COLO829 (cell line): ENCODE measurements around the gene SPATA25.

ENCODE experiments used
- DNase-seq: peaks from one replicate; pipeline ENCODE4 v3.0.0; 2012; ENCODE audit warnings: low spot score

SPATA25 gene

DNA sequence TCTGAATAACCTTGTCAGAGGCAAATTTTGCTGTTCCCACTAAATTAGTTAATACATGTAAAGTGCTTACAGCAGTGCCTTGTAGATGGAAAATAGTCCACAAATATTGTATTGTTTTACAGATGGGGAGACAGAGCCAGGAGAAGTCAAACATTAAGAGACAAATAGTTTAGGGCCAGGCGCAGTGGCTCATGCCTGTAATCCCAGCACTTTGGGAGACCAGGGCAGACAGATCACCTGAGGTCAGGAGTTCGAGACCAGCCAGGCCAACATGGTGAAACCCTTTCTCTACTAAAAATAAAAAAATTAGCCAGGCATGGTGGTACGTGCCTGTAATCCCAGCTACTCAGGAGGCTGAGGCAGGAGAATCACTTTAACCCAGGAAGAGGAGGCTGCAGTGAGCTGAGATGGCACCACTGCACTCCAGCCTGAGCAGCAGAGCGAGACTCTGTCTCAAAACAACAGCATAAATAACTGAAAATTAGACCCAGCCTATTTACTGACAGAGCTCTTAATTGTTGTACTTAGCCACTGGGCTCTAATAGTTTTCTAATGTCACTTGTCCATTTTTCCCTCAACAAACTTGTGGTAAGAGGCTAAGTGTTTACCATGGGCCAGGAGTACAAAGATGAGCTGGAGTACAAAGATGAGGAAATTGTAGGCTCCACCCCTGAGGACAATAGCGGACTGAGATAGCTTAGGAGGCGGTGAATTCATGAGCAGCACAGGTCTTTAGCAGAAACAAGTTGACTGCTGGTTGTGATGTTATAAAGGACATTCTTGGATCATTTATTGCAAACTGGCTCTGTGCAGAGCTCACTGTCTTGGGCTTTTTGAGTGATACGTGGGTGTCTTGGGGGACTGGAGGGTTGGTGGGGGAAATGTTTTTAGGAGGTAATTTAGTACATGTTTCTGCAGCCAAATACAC, 23.6 kb downstream of the SPATA25 start:
- DNase-seq = no peak

DNA sequence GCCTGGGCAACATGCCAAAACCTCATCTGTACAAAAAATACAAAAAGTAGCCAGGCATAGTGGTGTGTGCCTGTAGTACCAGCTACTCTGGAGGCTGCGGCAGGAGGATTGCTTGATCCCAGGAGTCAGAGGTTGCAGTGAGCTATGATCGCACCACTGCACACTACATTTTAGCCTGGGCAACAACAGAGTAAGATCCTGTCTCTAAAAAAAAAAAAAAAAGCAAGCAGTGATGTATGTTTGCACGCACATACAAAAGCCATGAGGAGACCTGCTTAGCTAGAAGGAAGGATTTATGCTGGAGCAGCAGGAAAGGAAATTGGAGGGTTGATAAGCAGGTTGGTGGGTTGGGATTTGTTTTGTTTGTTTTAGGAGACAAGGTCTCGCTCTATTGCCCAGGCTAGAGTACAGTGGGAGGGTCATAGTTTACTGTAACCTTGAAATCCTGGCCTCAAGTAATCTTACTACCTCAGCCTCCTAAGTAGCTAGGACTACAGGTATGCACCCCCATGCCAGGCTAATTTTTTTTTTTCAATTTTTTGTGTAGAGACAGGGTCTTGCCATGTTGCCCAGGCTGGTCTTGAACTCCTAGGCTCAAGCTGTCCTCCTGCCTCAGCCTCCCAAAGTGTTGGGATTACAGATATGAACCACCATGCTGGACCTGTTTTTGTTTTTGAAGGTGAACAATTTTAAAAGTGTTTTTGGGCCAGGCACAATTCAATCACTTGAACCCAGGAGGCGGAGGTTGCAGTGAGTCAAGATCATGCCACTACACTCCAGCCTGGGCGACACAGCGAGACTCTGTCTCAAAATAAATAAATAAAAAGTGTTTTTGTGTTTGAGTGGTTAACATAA, 26.0 kb downstream of the SPATA25 start:
- DNase-seq = no peak

DNA sequence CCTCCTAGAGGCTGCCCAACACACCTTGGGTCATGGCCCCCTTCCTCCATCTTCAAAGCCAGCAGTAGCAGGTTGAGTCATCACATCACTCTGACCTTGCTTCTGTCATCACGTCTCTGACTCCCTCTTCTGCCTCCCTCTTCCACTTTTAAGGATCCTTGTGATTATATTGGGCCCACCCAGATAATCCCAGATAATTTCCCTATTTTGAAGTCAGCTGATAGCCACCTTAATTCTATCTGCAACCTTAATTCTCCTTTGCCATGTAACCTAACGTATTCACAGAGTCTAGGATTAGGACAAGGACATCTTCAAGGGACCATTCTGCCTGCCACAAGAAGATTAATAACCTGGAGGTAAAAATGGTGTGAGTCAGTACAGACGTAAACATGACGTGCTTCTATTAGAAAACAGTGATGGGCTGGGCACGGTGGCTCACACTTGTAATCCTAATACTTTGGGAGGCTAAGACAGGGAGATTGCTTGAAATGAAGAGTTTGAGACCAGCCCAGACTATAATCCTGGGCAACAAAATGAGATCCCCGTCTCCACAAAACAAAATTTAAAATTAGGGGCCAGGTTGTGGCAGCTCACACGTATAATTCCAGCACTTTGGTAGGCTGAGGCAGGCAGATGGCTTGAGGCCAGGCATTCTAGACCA, 26.7 kb downstream of the SPATA25 start:
- DNase-seq = no peak

DNA sequence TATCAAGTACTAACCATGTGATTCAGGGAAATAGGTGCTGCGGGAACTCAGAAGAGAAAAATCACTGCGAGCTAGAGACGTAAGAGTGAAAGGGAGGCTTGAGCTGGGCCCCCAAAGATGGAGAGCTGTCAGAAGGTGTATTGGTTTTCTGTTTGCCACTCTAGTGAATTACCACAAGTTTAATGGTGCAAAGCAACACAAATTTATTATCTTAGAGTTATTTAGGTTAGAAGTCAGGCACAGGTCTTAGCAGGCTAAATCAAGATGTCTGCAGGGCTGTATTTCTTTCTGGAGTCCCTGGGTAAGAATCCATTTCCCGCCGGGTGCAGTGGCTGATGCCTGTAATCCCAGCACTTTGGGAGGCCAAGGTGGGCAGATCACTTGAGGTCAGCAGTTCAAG, 27.5 kb downstream of the SPATA25 start:
- no peak for DNase-seq

DNA sequence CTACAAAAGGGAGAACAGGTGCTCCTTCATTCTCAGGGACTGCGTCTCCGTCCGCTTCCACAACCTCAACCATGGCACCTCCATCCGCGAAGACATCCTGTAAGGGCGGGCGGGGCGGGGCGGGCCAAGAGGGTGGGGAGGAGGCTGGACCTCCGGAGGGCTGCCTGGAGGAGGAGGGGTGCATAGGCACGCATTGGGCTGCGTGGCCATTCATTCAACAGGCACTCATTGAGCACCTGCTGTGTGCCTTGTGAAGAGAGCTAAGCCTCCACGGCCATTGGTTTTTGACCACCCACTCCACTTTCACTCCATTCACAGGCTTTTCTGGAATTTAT, 29.6 kb downstream of the SPATA25 start:
- DNase-seq = peak; percentile 51

DNA sequence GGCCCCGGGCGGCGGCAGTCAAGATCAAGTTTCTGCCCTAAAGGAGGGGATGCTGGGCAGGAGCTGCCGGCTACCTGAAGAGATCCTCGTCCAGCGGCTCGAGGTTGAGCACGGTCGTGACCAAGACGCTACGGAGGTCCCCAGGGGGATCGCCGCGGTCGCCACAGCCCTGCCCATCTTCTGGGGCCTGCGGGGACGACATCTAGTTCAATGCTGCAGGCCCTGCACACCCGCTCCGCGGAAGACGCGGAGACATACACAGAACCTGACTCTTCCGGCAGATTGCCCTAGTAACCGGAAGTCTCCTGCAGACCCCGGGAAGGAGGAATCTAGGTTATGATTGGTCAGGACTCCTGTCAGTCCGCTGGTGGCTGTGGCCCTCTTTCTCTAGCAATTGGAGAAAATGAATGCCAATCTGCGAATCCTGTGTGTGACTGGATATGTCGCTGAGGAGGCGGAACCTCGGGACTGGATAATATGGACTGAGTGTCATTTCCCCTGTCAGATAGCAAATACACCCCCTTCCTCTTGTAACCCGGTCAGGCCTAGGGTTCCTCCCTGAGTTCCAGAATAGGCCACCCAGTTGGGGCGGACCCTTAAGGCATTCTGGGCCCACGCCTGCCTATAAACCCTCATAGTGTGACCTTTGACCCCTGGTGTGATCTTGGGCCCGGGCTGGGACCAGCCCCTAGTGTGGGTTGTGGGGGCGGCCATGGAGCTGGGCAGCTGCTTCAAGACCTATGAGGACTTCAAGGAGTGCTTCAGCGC, 30.1 kb downstream of the SPATA25 start, which contains the start of the genes ACOT8 and ZSWIM3:
Gene ACOT8 (minus strand): TSS at position 279 of the 768 bp plus-strand sequence. CDS start 77 bp downstream, at position 202.
Gene ZSWIM3 (plus strand): TSS at position 501 of the 768 bp plus-strand sequence. CDS start 212 bp downstream, at position 713.
- peak; percentile 100 for DNase-seq

DNA sequence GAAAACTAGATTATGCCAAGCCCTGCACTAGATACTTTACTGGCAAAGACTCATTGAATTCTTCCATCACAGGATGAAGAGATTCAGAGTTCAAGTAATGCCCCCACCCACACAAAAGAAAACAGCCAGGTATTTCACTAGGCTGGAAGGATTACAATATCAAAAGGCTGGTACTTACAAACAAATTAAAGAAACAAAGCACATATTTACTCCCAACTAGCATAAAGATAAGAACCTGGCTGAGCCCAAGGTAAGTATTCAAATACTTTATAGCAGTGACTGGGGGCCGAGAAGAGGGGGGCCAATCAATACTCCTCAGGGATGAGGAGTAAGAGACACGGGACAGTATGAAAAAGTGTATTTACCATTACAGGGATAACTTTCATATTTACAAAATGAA, 33.9 kb downstream of the SPATA25 start:
- no peak for DNase-seq

DNA sequence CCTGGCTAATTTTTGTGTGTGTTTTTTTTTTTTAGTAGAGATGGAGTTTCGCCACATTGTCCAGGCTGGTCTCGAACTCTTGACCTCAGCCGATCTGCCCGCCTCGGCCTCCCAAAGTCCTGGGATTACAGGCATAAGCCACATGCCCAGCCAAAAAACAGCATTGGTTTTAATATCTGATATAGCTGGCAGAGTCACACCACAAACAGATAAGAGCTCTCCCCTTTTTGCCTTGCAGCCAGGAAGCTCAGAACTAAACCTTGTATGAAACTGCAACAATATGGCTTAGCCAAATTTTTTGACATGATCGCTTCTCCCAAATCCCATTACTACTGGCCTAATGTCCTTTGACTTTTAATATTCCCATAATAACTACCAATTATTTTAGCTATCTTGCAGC, 35.1 kb downstream of the SPATA25 start:
- DNase-seq = no peak

DNA sequence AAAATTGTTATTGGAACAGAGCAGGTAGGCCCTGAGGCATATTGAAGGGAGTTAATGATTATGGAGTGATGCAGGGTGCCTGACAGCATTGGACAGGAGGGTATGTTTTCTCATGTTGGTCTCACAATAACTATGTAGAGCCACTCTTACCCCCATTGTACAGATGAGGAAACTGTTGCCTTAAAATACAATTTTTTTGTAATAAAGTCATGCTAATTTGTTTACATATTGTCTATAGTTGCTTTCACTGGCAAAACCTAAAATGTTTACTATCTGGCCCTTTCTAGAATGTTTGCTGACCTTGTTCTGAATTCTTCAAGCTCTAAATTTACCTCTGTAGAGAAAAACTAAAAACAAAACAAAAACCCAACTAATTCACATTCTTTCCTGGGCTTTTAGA, 35.9 kb downstream of the SPATA25 start:
- DNase-seq = no peak

DNA sequence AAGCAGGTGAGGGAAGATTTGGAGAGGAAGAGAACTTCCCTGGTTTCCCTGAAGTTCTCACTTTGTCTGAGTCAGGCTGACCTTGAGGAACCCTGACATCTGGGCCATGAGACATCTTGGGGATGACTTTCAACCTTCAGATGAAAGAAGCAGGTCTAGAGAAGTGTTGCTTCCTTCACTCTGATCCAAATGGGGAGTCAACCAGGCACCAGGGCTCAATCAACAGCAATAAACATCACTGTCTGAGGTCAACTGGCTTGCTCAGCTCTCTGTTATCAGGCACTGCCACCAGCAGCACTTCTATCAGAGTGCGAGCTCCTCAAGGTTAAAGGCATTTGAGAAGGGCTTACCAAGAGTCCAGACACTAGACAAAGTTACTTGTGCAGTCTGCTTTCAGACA, 36.5 kb downstream of the SPATA25 start:
- DNase-seq = no peak

DNA sequence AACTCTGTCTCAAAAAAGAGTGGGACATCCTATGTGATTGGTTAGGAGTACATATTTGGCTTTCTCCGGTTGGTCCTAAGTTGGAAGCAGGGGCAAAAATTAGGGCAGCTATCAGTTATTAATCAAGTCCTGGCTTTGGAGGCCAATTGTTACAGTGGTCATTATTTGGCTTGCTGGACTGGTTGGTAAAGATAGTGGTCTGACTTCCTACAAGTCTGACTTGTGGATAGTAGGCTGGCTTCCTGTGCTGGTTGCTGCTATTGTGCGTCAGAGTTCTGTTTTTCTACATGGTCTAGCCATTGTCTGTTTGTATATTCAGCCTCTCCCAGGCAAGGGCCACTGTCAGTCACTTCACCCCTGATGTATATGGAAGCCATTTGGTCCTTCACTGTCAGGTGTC, 37.2 kb downstream of the SPATA25 start:
- DNase-seq = no peak

DNA sequence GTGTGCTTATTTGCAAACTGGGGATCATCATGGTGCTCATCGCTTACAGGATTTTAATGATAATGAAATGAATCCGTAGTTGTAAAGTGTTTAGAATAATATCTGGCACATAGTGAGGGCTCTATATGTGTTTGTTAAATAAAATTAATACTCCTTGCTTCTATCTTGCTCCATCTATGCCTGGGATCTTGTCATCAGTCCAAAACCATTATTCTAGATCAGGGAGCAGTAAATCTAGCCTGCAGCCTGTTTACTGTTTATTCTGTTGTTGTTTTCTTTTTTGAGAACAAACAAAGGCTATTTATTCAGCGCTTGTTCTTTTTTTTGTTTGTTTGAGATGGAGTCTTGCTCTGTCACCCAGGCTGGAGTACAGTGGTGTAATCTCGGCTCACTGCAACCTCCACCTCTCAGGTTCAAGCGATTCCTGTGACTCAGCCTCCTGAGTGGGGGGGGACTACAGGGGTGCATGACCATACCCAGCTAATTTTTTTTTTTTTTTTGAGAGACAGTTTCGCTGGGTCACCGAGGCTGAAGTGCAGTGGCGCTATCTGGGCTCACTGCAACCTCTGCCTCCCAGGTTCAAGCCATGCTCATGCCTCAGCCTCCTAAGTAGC, 38.3 kb downstream of the SPATA25 start:
- no peak for DNase-seq

DNA sequence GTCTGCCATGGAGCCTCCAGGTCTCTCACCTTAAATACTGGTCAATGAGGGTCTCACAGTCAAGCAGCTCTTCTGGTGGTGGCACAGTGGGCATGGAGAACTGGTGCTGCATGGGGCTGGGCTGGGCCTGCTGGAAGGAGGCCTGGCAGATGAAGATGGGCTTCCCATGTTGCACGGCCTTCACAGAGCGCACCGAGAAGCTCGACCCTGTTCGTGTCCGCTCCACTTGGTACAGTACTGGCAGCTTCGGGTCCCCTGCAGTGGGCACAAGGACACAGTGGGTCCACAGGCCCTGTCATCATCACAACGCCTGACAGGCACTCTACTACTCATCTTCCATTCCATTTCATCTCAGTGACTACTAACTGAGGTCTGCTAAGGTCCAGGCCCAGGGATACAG, 39.0 kb downstream of the SPATA25 start:
- DNase-seq = no peak

DNA sequence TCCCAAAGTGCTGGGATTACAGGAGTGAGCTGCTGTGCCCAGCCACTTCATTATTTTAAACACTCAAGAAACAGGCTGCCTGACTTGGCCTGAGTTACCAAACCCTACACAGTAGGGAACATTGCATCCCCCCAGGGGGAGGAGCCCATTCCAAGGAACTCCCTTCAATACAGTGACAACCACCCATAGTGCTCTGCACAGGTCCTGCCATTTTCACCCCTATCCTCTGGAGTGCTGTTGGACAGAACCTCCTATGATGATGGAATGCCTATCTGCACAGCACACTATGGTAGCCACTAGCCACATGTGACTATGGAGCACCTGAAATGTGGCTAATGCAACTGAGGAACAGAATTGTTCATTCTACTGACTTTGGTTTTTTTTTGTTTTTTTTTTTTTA, 42.0 kb downstream of the SPATA25 start:
- DNase-seq = no peak

DNA sequence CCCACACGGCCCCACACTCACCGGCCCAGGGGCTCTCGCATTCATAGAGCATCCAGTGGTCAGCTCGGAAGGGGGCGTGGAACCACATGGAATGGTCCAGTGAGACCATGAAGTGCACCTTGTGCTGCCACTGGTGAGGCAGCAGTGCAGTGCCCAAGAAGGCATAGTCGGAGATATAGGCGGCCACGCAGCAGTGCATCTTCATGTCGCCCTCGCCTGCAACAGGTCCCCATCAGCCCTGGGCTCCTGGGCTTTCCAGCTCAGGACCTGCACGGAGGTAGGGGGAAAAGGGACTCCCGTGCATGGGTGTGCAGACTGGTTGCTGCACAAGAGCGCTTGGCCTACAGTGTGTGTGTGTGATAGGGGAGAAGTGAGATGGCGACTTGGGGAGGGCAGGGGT, 43.9 kb downstream of the SPATA25 start:
- no peak for DNase-seq

DNA sequence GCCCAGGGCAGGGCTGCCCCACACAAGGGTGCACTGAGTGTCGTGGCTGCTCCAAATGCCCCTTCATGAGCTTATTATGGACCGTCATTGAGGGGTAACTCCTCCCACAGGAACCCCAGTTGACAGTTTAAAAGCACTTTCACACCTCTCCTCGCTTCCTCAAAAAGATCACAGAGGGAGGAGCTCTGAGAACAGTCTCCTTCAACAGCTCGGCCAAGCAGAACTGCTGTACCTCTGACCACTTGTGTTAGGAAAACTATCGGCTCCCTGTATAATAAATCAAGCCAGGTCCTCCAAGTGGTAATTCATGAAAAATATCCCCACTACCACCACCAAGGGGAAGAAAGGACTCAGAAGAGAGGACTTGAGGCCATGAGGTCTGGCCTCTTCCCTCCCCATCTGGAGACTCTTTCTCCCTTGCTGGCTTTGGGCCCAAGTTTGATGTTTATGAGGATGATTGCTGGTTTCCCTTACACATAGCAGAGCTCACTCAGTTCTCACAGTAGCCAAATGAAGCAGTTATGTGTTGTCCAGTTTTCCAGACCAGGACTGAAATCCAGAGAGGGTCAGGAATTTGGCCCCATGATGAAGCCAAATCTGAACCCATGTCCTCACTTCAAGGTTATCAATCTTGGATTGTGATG, 45.1 kb downstream of the SPATA25 start:
- no peak for DNase-seq

DNA sequence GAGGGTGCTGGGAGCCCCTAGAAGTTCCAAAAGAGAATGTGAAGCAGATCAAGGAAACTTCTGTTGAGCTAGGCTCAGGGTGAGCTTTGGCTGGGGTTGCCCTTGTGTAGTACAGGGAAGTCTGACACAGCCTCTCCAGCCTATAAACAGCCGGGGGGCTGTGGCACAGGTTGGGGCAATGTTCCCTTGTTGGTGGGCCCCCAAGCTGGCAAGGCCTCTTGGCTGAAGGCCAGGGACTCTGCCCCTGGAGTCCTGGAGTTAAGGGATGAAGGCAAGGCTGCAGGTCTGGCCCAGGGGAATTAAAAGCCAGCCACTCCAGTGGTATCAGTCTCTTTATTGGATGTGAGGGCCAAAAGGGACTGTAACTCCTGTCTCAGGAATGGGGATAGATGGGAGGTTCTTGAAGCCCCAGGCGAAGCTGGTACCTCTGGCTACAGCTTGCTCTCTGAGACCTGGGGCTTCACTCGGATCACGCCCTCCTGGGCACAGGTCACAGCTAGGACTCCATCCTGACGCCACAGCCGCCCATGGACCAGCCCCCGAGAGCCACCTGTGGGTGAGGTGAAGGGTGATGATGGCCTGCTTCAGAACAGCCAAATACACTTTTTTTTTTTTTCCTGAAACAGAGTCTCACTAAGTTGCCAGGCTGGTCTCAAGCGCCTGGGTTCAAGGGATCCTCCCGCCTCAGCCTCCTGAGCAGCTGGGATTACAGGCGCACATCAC, 45.9 kb downstream of the SPATA25 start:
- no peak for DNase-seq

DNA sequence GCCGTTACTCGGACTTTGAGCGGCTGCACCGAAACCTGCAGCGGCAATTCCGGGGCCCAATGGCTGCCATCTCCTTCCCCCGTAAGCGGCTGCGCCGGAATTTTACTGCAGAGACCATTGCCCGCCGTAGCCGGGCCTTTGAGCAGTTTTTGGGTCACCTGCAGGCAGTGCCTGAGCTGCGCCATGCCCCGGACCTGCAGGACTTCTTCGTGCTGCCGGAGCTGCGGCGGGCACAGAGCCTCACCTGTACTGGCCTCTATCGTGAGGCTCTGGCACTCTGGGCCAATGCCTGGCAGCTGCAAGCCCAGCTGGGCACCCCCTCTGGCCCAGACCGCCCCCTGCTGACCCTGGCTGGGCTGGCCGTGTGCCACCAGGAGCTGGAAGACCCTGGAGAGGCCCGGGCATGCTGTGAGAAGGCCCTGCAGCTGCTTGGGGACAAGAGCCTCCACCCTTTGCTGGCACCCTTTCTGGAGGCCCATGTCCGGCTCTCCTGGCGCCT, 46.7 kb downstream of the SPATA25 start:
- no peak for DNase-seq

DNA sequence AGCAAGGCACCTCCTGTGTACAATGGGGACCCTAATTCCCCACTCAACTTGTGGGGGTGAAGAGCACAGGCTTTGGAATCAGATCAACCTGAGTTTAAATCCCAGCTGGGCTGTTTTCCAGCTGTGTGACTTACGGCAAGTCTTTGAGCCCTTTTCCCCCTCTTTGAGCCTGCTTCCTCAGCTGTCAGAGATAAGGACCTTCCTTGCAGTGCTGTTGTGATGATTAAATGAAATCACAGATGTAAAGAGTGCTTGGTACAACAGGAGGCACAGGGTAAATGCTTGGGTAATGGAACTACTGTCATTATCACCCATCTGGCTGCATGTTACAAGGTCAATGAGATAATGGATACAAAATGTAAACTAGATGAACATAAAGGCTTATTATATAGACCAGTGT, 50.6 kb downstream of the SPATA25 start:
- no peak for DNase-seq
